ENCODE data around the gene AUTS2.

Gene AUTS2

GRCh38 chr7:69996121-69996520 is 397.8 kb downstream of the AUTS2 start:
- DNase-seq = no peak

DNA sequence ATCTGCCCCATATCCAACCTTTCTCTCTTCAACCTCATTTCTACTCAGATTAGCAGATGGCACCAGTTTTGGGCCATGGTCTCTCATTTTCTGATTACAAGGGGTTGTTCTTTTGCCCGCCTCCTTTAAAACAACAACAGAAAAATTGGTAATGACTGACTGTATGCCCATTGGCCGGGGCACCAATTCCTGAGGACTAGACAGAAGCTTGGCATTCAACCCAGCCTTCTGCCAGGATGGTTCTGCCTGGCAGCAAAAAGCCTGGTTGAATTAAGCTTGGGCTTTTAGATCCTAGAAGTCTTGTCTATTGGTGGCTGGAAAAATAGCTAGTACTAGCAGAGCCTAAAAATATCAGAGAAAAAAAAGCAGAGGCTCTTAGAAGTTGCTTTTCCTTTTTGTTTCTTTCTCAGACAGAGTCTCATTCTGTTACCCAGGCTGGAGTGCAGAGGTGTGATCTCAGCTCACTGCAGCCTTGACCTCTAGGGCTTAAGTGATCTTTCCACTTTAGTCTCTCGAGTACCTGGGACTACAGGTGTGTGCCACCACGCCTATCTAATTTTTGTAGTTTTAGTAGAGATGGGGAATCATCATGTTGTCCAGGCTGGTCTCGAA is 402.6 kb downstream of the AUTS2 start:
- DNase-seq = no peak

DNA sequence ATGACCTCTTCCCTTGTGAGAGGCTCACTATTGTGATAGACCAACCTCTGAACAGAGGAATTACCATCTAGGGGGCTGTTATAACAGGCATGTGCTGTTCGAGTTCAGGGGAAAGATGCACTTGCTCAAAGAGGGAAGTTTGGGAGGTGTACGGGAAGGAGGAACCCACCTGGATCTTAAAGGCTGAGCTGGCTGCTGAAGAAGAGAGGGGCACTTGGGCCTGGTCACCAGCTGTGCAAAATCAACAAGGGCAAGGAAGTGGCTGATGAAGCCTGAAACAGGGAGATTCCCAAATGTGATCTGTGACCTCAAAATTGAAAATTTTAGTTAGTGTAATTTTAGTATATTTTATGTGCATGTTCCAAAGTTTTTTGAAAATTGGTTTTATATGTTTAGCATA is 407.2 kb downstream of the AUTS2 start:
- no peak for DNase-seq

GRCh38 chr7:70005891-70006260 is 407.6 kb downstream of the AUTS2 start:
- DNase-seq = no peak

GRCh38 chr7:70006261-70006920 is 408.1 kb downstream of the AUTS2 start:
- peak in 2 of 4 experiments; percentile 6 for DNase-seq

GRCh38 chr7:70008466-70008865 is 410.2 kb downstream of the AUTS2 start:
- DNase-seq = peak in 3 of 4 experiments; percentile 13 to 38 (median 35)

- DNase-seq = no peak
Measured at GRCh38 chr7:70014472-70015177, 416.4 kb downstream of the AUTS2 start.

DNA sequence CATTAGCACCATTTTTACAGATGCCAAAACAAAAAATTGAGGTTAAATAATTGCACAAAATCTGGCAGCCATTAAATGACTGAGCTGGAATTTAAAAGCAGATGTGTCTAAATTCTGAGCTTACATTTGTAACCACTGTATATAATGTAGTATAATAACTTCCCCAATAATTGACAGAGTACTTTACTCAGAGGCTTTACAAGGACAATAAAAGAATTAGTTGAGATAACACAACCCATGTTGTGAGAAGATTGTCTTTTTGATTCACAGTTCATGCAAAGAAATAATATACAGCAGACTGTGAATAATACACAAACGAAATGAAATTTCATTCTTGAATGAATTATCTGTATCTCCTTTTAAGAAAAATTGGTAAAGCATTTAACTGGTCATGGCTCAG is 417.1 kb downstream of the AUTS2 start:
- DNase-seq = no peak

DNA sequence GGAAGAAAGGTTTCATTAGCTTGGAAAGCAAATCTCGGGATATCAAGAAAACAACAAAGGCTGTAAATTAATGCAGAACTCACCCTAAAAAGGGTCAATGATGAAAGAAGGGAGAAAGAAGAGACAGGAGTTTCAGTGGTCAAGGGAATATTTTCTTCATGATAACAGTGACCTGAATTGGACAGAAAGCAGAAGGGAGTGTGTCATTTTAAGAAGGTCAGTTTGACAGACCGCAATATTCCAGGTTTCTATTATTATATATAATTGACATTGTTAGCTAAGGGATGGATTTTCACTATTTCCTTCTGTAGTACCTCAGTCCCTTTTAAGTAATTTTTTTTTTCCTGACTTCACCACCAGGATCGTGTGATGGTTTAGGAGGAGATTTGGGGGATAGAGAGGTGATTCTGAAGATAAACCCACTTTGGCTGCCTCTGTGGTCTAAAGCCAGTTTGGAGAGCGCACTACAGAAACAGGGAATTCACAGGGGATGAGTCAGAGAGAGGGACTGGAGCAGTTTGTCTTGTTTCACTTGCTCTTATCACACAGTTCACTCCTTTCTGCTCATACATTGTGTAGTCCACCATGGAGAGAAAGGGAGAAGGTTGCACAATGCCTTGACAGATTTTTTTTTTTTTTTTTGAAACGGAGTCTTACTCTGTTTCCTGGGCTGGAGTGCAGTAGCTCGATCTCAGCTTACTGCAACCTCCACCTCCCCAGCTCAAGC is 417.9 kb downstream of the AUTS2 start:
- DNase-seq = no peak

GRCh38 chr7:70017357-70017756 is 419.1 kb downstream of the AUTS2 start:
- no peak for DNase-seq

DNA sequence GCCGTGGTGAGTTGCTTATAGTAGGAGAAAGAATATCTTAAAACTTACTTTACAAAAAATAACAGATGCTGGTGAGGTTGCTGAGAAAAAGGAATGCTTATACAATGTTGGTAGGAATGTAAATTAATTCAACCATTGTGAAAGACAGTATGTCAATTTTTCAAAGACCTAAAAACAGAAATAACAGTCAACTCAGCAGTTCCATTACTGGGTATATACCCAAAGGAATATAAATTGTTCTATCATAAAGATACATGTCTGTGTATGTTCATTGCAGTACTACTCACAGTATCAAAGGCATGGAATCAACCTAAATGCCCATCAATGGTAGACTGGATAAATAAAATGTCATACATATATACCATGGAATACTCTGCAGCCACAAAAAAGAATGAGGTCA is 420.4 kb downstream of the AUTS2 start:
- DNase-seq = no peak

DNA sequence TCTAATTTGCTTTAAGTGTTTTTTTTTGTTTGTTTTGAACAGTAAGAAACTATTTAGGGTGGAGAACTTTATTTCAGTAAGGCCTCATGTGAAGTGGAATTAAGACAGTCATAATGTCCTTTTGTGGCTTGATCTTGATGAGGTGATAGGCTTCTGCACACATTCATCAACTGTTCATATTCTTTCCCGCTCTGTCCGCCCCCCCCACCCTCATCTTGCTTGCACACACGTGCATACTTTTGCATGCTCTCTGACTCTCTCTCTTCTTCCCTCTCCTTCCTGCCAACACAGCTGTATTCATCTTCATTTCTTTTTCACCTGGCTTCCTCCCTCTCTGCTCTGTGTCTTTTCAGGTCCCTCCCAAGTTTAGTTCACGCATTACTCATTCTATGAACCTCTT is 429.6 kb downstream of the AUTS2 start:
- DNase-seq = no peak

DNA sequence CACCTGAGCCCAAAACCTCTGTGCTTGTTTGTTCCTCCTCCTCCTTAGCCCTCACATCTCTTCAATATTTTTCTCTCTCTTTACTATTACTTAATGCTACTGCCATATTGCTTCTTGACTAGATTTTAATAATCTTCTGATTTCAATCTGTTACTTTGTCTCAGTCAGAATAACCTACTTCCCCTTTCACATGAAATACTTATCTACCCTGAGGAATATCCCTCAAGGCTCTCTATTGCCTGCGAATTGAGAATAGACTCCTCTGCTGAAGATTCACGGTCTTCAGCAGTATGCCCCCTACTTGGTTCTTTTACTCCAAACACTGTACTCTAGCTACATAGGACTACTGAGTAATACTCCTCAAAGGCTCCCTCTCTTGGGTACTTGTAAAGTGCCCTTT is 430.3 kb downstream of the AUTS2 start:
- DNase-seq = no peak

DNA sequence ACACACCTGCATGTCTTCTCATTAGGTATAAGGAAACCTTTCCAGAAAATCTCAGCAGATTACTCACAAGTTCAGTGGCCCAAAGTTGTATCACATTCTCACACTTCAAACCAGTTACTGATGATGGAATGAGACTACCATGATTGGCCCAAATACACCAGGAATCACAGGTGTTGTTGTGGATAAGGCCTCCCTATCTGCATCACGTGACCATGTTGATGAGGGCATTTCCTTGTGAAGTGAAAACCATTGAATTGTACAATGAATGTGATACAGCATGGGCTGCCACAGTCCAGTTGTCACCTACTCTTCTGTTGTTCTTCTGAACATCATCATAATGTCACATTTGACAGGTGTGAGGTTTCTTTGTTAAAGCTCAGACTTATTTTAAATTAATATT is 431.7 kb downstream of the AUTS2 start:
- DNase-seq = no peak

GRCh38 chr7:70030745-70031144 is 432.5 kb downstream of the AUTS2 start:
- DNase-seq = no peak

DNA sequence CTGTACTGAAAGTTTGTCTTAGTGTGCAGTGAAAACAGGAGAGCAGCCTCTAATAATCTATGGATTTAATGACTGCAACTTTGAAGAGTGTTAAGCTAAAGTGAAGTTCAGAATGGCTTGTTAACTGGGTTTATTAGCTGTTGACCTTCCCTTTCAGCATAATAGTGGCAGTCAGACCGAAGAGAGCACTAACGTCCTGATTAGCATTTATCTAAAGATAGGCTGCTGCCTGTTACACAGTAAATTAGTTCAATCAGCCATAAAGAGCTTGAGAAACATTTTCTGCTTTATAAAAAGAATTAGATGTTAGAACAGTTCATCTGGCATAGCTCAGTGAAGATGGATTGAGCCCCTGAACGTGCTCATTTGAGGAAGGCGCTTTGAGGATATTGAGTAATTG is 433.0 kb downstream of the AUTS2 start:
- no peak for DNase-seq

GRCh38 chr7:70032649-70033048 is 434.4 kb downstream of the AUTS2 start:
- DNase-seq = no peak

DNA sequence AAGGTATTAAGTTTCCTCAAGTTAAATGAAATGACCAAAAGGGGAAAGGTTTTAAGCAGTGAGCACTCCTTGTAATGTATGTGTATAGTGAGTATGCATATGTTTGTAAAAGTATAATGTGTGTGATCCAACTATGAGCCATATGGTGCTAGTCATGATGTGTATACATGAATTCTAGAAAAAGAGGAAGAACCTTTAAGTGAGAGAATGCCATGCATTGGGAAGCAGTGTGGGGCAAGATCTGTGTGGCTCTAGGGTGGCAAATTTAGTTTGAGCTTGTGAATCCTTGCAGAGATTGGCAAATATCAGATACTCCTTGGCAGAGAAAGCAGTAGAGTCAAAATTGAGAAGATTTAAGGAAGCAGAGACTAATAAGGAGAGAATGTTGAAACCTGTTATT is 435.0 kb downstream of the AUTS2 start:
- DNase-seq = peak; percentile 15 to 59 (median 36)

- DNase-seq = no peak
Measured at GRCh38 chr7:70034999-70035398, 436.7 kb downstream of the AUTS2 start.

DNA sequence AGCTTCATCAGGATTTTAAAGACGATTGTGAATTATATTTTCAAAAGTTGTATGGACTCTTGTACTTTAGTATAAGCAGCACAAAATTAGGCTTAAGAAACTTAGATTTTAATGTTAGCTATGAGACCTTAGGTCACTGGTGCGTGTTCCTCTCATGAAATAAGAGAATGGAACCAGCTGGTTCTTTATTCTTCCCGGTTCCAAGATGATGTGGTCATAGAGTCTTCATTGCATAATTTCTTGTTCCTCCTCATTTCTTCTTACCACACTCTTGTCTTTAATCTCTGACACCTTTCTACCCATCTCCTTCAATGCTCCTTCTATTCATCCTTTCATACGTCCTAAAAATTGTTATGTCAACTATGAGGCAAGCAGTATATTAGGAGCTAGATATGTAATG is 437.2 kb downstream of the AUTS2 start:
- DNase-seq = no peak

GRCh38 chr7:70035955-70036354 is 437.7 kb downstream of the AUTS2 start:
- no peak for DNase-seq

DNA sequence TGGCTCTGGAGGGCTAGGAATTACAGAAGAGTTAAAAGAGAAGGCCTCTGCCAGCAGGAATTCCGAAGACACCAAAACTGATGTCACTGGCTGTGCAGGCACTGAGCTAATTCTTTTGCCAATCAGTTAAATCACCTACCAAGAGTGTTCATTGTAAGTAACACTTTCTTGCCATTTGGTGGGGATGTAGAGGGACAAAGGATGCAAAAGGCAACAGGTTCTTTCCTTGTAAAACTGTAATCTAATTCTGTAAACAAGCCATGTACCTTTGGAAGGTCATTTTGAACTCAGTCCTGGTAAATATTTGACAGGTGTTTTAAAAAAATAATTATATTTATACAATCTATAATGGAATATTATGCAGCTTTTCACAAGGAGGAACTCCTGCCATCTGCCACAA is 438.4 kb downstream of the AUTS2 start:
- DNase-seq = no peak

- DNase-seq = no peak
Measured at GRCh38 chr7:70037171-70037933, 439.1 kb downstream of the AUTS2 start.
